ENCODE results near the gene ARHGAP9.
"Not testable (repeated sequence)": the region's sequence is repeated elsewhere in the genome, so short reads cannot be mapped to it uniquely, and the experiment has no call there.

ARHGAP9 gene

GRCh38 chr12:57517187-57517586 lies 37.5 kb upstream of the ARHGAP9 start:
- peak; percentile 67 for DNase-seq

- no peak for DNase-seq
These were observed 37.0 kb upstream of the ARHGAP9 start for GRCh38 chr12:57516617-57517153.

GRCh38 chr12:57515934-57516541 lies 36.4 kb upstream of the ARHGAP9 start:
- DNase-seq, result no peak

- DNase-seq, result no peak
These were observed 35.8 kb upstream of the ARHGAP9 start for GRCh38 chr12:57515408-57515933.

- DNase-seq, result no peak
These were observed 35.2 kb upstream of the ARHGAP9 start for GRCh38 chr12:57514720-57515407.

- DNase-seq, result not testable (repeated sequence)
These were observed 34.6 kb upstream of the ARHGAP9 start for GRCh38 chr12:57514246-57514645.

- DNase-seq, result not testable (repeated sequence)
These were observed 34.0 kb upstream of the ARHGAP9 start for GRCh38 chr12:57513677-57514076.

GRCh38 chr12:57513266-57513665 lies 33.6 kb upstream of the ARHGAP9 start:
- DNase-seq, result no peak

GRCh38 chr12:57512665-57513064 lies 33.0 kb upstream of the ARHGAP9 start:
- DNase-seq, result no peak

- DNase-seq, result no peak
These were observed 32.1 kb upstream of the ARHGAP9 start for GRCh38 chr12:57511588-57512325.

- DNase-seq, result no peak
These were observed 31.5 kb upstream of the ARHGAP9 start for GRCh38 chr12:57511161-57511560.

- DNase-seq, result not testable (repeated sequence)
These were observed 28.1 kb upstream of the ARHGAP9 start for GRCh38 chr12:57507796-57508195.

- DNase-seq, result not testable (repeated sequence)
These were observed 26.9 kb upstream of the ARHGAP9 start for GRCh38 chr12:57506541-57506940.

GRCh38 chr12:57502311-57502969 lies 22.8 kb upstream of the ARHGAP9 start:
- DNase-seq, result not testable (repeated sequence)

GRCh38 chr12:57500213-57500612 lies 20.5 kb upstream of the ARHGAP9 start:
- DNase-seq, result no peak

- no peak for DNase-seq
These were observed 18.9 kb upstream of the ARHGAP9 start for GRCh38 chr12:57498571-57498970.

GRCh38 chr12:57498132-57498502 lies 18.5 kb upstream of the ARHGAP9 start:
- DNase-seq, result no peak

- no peak for DNase-seq
These were observed 17.8 kb upstream of the ARHGAP9 start for GRCh38 chr12:57497223-57498131.

GRCh38 chr12:57496822-57497221 lies 17.2 kb upstream of the ARHGAP9 start:
- DNase-seq, result no peak

GRCh38 chr12:57495051-57495701 lies 15.5 kb upstream of the ARHGAP9 start:
- not testable (repeated sequence) for DNase-seq
